HG02973 (cell line): ENCODE measurements around the gene TTC21B.
A peak's percentile ranks its signal among the peaks of the same experiment; 100 is the strongest.
"Not testable (repeated sequence)": the region's sequence is repeated elsewhere in the genome, so short reads cannot be mapped to it uniquely, and the experiment has no call there.

Experiments
- ATAC-seq: cut with Tn5 transposase; IDR thresholded peaks from one replicate; pipeline ENCODE4 v1.9.1; 2021; ENCODE audit warnings: moderate library complexity; ENCODE audit not compliant: unreplicated experiment

The TTC21B gene

GRCh38 chr2:165953655-165954606, at the start of gene TTC21B:
Gene TTC21B (minus strand): TSS chr2:165953776. CDS start chr2:165953705, 71 bp downstream.
- ATAC-seq, result peak; percentile 95

DNA sequence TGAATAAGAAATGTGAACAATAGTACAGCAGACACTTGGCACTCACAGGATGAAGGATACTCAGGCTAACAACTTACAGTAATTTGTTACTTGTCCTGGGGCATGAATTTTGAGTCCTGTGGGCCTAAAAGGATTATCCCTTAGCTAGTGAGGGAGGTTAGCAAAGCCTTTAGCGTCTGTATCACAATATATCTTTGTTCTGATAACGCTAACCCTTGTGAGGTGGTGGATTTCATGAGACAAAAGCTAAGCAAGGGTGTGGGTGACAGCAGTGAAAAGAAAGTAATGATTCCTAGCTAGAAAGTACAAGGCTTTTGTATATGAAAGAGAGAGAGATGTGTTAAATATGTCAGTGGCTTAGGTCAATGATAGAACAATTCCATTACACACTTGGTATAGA, 46.8 kb upstream of the TTC21B start:
- ATAC-seq, result no peak

DNA sequence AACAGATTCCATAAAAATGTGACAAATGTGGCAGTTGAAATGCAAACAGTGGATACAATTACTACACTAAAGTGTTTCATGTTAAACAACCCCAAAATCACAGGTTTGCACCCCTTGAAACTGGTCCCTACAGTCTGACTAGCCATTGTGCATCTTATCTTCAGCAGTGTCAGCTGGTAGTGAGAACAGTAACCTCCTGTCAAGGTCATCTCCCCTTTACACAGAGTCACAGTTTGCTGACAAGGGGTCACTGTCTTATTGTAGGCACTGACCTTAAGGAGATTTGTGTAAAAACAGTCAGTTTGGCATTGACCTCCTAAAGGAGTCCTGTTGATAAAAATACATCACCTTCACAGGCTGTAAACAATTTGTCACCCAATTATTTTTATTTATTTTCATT, 37.3 kb upstream of the TTC21B start:
- ATAC-seq, result no peak

- ATAC-seq, result no peak
Observed at GRCh38 chr2:165989851-165990250, 36.3 kb upstream of the TTC21B start.

DNA sequence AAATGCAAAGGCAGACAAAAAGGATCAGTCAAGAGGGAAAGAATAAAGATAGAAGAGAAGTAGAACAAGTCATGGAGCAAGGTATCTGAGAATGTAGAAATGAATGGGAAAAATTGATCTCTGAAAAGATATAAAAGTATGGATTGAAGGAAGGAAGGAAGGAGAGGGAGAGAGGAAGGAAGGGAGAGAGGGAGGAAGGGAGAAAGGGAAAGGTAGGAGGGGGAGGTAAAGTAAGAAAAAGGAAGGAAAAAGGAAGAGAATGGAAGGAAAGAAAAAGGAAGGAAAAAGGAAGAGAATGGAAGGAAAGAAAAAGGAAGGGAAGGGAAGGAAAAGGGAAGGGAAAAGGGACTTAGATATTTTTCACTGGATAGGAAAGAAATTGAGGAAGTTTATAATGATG, 31.5 kb upstream of the TTC21B start:
- no peak for ATAC-seq

- not testable (repeated sequence) for ATAC-seq
Observed at GRCh38 chr2:165972161-165972560, 18.6 kb upstream of the TTC21B start.

DNA sequence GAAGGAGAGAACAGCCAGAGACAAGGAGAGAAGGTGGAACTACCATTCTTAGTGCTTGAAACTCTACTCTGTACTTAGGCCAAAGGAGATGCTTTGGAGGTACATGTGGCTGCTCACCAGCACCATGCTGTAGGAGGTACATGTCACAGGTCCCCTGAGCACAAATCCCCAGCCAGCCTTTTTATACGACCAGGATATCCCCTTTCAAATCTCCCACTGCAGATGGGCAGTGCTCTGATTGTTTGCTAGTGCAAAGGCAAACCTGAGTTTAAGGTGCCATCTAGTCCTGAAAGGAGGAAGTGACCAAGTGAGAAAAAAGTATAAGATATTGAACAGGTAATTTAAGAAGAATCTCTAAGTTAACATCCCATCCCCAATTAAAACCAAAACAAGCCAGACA, 17.1 kb upstream of the TTC21B start:
- no peak for ATAC-seq

DNA sequence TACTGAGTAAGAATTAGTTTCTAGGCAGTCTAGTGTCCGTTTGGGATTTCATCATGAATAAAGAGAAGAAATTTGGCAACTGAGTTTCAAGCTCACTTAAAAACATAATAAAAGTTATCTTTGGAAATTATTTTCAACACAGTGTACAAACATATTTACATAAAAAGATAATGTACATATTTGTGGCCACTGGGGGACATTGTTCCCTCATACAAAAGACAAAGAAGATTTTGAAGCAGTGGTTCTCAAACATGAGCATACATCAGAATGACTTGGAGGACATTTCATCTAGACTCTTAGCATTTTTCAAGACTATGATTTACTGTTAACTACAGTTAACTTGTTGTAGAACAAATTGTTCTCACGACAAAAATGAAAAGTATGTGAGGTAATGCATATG, 15.7 kb upstream of the TTC21B start:
- ATAC-seq, result no peak

DNA sequence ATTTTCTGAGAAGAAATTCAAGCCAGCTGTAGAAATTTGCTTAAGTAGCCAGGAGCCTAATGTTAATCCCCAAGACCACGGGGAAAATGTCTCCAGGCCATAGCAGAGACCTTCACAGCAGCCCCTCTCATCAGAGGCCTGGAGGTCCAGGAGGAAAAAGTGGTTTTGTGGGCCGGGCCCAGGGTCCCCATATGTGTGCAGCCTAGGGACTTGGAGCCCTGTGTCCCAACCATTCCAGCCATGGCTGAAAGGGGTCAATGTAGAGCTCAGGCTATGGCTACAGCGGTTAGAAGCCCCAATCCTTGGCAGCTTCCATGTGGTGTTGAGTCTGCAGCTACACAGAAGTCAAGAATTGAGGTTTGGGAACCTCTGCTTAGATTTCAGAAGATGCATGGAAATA, 14.2 kb upstream of the TTC21B start:
- ATAC-seq, result no peak

- ATAC-seq, result no peak
Observed at GRCh38 chr2:165961818-165962217, 8.2 kb upstream of the TTC21B start.

DNA sequence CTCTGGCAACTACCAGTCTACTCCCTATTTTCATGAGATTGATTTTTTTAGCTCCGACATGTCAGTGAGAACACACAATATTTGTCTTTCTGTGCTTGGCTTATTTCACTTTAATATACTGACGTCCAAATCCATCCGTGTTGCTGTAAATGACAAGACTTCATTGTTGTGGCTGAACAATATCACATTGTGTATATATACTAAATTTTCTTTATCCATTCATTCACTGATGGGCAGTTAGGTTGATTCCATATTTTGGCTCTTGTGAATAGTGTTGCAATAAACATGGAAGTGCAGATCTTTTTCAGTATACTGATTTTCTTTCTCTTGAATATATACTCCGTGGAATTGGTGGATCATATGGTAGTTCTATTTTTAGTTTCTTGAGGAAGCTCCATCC, 5.8 kb upstream of the TTC21B start:
- no peak for ATAC-seq

- ATAC-seq, result no peak
Observed at GRCh38 chr2:165958313-165958960, 4.9 kb upstream of the TTC21B start.

GRCh38 chr2:165957030-165957675, 3.6 kb upstream of the TTC21B start:
- no peak for ATAC-seq

DNA sequence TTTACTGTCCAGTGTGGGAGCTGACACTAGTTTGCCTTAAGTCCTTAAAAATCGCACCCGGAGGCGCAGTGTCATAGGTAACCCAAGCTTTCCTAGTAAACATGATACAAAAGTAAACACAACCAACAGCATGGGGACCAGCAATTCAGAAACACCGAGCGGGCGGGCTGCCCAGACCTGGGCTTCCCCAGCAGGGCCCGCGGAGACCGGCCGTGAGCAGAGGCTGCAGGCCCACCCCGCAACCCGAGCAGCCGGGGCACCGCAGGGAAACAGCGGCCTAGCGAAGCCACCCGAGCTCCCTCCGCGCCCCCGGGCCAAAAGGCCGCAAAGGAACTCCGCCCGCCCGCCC, 296 bp downstream of the TTC21B start:
- ATAC-seq, result peak; percentile 36

- ATAC-seq, result peak; percentile 11
Observed at GRCh38 chr2:165952741-165953211, 800 bp downstream of the TTC21B start.

- ATAC-seq, result no peak
Observed at GRCh38 chr2:165952085-165952484, 1.5 kb downstream of the TTC21B start.

GRCh38 chr2:165950438-165950837, 3.1 kb downstream of the TTC21B start:
- ATAC-seq, result no peak

DNA sequence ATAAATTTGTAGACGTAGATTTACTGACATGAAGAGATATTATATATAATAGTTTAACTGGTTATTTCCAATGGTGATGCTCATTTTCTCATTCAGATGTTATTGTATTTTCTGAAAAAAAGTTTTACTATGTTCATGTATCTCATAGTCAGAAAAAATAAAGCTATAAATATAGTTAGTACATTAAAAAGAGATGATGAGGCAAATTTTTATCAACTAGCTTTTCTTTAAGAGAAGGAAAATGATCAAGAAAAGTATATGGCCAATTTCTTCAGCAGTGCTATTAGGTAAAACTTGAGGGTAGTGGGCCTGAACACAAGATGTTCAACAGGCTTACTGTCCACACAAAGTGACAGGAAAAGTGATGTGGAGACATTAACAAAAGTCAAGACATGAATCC, 11.7 kb downstream of the TTC21B start:
- no peak for ATAC-seq

- ATAC-seq, result no peak
Observed at GRCh38 chr2:165938237-165938636, 15.3 kb downstream of the TTC21B start.

GRCh38 chr2:165933211-165933910, 20.2 kb downstream of the TTC21B start:
- no peak for ATAC-seq

GRCh38 chr2:165927774-165928173, 25.8 kb downstream of the TTC21B start:
- ATAC-seq, result no peak
